ENCODE data around the gene LCE1D.

The LCE1D gene, protein sequence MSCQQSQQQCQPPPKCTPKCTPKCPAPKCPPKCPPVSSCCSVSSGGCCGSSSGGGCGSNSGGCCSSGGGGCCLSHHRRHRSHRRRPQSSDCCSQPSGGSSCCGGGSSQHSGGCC

DNA sequence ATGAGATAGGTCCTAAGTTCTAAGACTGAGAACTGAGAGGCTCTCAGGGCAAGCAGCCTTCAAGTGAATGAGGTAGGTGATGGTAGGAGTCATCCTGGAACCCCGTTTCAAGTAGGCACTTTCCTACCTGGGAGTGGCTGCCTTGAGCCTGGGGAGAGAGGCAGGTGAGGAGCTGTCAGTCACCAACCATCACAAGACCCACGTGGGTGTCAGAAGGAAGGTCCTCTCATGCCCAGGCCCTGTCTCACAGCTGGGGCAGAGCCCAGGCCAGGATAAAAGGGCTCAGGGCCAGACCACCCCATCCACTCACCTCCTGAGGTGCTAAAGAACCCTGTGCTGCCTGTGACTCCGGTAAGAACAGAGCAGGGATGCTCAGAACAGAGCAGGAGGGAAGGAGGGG is at the start of gene LCE1D:
LCE1D (plus strand) TSS at position 301 of the 400 bp plus-strand sequence. CDS start 1,074 bp downstream, outside the sequence.
- Histone ChIP-seq H3K4me1 (ENCODE audit: control insufficient read depth, insufficient read depth, low read length) (no peaks in the 10 kb centered on the region), H3K9ac (ENCODE audit: low read length) (no peak within 1 kb of the TSS), H3K27me3 (ENCODE audit: control insufficient read depth, insufficient read depth, low read length) (no peaks in the 10 kb centered on the region), H3K9me3 (ENCODE audit: control insufficient read depth, low read length) (no peaks in the 10 kb centered on the region), H3K4me3 (ENCODE audit: low read length) (no peak within 1 kb of the TSS), H3K36me3 (ENCODE audit: control insufficient read depth, insufficient read depth, low read length) (no peaks in the 10 kb centered on the region)

DNA sequence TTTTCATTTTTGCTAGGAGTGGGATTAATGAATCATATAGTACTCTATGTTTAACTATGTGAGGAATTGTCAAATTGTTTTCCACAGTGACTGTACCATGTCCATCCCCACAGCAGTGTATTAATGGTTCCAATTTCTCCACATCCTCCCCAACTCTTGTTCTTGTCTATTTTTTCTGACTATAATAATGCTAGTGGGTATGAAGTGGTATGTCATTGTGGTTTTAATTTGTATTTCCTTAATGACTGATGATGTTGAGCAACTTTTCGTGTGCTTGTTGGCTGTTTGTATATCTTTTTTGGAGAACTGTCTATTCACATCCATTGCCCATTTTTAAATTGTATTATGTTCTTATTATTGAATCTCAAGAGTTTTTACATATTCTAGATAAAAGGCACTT is 48.7 kb upstream of the LCE1D start:
- no peaks in the 10 kb centered on the region for H3K4me1 ChIP-seq (ENCODE audit: control insufficient read depth, insufficient read depth, low read length)
- no peaks in the 10 kb centered on the region for H3K27me3 ChIP-seq (ENCODE audit: control insufficient read depth, insufficient read depth, low read length)
- H3K36me3 ChIP-seq (ENCODE audit: control insufficient read depth, insufficient read depth, low read length): no peaks in the 10 kb centered on the region
- H3K9ac ChIP-seq (ENCODE audit: low read length): no peak overlapping the region
- no peak overlapping the region for H3K4me3 ChIP-seq (ENCODE audit: low read length)
- H3K9me3 ChIP-seq (ENCODE audit: control insufficient read depth, low read length): no peaks in the 10 kb centered on the region

DNA sequence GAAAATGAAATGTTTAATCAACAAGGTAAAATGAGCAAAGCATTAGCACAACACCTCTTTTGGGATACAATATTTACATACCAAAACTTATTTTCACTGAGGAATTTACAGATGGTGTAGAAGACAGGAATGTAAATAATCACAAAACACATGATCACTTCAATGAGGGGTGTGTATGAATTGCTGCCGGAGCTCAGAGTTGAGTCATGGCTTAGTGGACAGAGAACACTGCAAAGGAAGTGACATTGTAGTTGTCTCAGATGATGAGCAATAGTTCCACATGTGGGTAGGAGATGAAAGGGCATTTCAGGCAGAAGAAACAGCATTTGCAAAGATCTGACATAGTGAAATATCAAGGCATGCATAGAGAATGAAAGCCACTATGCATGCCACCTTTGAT is 44.3 kb upstream of the LCE1D start:
- Histone ChIP-seq H3K27me3 (ENCODE audit: control insufficient read depth, insufficient read depth, low read length) (no peaks in the 10 kb centered on the region), H3K9ac (ENCODE audit: low read length) (no peak overlapping the region), H3K4me3 (ENCODE audit: low read length) (no peak overlapping the region), H3K4me1 (ENCODE audit: control insufficient read depth, insufficient read depth, low read length) (no peaks in the 10 kb centered on the region), H3K9me3 (ENCODE audit: control insufficient read depth, low read length) (no peaks in the 10 kb centered on the region), H3K36me3 (ENCODE audit: control insufficient read depth, insufficient read depth, low read length) (no peaks in the 10 kb centered on the region)

DNA sequence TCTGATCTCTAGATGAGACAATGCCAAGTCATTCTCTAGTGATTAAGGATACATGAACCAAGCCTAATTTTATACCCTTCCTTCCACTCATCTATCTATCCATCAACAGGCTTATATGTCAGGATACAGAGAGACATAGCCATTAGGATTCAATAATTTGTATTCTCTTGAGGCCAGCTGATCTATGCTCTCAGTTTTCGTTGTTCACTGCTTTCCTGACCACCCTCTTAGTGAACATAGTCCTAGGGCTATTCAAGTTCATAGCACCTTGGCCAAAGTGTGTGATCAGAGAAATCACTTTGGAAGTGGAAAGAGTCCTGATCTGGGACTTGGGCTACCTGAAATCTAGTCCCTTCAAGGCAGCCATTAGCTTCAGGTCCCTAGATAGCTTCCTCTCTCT is 42.9 kb upstream of the LCE1D start:
- no peaks in the 10 kb centered on the region for H3K4me1 ChIP-seq (ENCODE audit: control insufficient read depth, insufficient read depth, low read length)
- H3K27me3 ChIP-seq (ENCODE audit: control insufficient read depth, insufficient read depth, low read length): no peaks in the 10 kb centered on the region
- no peak overlapping the region for H3K4me3 ChIP-seq (ENCODE audit: low read length)
- no peak overlapping the region for H3K9ac ChIP-seq (ENCODE audit: low read length)
- no peaks in the 10 kb centered on the region for H3K9me3 ChIP-seq (ENCODE audit: control insufficient read depth, low read length)
- H3K36me3 ChIP-seq (ENCODE audit: control insufficient read depth, insufficient read depth, low read length): no peaks in the 10 kb centered on the region

DNA sequence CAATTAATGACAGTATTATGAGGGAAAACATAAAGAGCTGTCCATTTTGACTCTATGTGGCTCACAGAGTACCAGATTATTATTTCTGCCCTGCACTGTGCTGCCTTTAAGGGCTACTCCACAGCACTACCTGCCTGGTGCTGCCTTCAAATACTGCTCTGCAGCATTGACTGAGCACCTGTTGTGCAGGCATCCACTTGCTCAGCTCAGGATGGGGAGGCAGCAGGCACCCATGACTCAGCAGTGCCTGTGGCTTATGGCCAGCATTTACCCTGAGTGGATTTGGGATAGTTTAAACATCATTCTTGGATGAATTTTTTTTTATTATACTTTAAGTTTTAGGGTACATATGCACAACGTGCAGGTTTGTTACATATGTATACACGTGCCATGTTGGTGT is 39.6 kb upstream of the LCE1D start:
- H3K36me3 ChIP-seq (ENCODE audit: control insufficient read depth, insufficient read depth, low read length): no peaks in the 10 kb centered on the region

DNA sequence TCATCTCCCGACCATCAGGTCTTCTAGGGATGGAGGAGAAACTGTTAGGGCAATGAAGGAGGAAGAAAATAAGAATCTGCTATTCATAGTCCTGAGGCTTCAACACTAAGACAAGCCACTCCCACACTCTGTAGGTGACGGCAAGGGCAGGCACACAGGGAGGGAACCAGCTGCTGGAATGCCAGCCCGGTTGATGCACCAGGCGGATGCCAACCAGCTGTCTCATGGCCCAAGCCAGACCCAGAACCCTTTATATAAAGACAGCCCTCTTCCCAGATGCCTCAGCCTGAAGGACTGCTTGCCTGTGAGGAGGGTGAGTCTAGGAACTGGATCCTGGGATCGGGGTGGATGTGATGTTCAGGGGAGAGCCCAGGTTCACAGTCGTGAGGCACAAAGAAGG is 38.8 kb upstream of the LCE1D start, which contains the start of gene KPRP:
KPRP (plus strand) TSS at position 279 of the 400 bp plus-strand sequence. CDS start 1,564 bp downstream, outside the sequence.
- H3K4me1 ChIP-seq (ENCODE audit: control insufficient read depth, insufficient read depth, low read length): no peaks in the 10 kb centered on the region
- no peak within 1 kb of the TSS for H3K4me3 ChIP-seq (ENCODE audit: low read length)
- H3K36me3 ChIP-seq (ENCODE audit: control insufficient read depth, insufficient read depth, low read length): no peaks in the 10 kb centered on the region
- no peak within 1 kb of the TSS for H3K9ac ChIP-seq (ENCODE audit: low read length)
- H3K27me3 ChIP-seq (ENCODE audit: control insufficient read depth, insufficient read depth, low read length): no peaks in the 10 kb centered on the region
- H3K9me3 ChIP-seq (ENCODE audit: control insufficient read depth, low read length): no peaks in the 10 kb centered on the region

More for the DNA sequence above, 39.6 kb upstream of the LCE1D start:
- Histone ChIP-seq H3K27me3 (ENCODE audit: control insufficient read depth, insufficient read depth, low read length) (no peaks in the 10 kb centered on the region), H3K9ac (ENCODE audit: low read length) (no peak overlapping the region), H3K4me1 (ENCODE audit: control insufficient read depth, insufficient read depth, low read length) (no peaks in the 10 kb centered on the region), H3K4me3 (ENCODE audit: low read length) (no peak overlapping the region), H3K9me3 (ENCODE audit: control insufficient read depth, low read length) (no peaks in the 10 kb centered on the region)

DNA sequence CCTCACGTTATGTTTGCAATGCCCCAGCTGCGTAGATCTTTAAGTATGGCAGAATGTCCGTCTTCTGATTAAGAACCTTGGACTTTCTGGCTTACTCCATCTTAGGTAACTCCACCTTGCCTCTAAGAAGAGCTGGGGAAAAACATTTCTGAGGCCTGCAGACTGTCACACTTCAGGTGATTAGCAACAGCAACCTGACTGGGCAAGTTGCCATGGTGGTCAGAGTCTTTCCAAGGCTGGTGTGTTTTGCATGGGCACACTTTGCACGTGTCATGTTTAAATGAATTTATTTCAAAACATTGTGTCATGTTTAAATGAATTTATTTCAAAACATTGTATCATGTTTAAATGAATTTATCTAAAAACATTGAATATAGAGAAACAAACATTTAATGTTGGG is 37.9 kb upstream of the LCE1D start:
- H3K4me1 ChIP-seq (ENCODE audit: control insufficient read depth, insufficient read depth, low read length): no peaks in the 10 kb centered on the region
- H3K27me3 ChIP-seq (ENCODE audit: control insufficient read depth, insufficient read depth, low read length): no peaks in the 10 kb centered on the region
- no peaks in the 10 kb centered on the region for H3K9me3 ChIP-seq (ENCODE audit: control insufficient read depth, low read length)
- no peak overlapping the region for H3K4me3 ChIP-seq (ENCODE audit: low read length)
- H3K36me3 ChIP-seq (ENCODE audit: control insufficient read depth, insufficient read depth, low read length): no peaks in the 10 kb centered on the region
- no peak overlapping the region for H3K9ac ChIP-seq (ENCODE audit: low read length)

DNA sequence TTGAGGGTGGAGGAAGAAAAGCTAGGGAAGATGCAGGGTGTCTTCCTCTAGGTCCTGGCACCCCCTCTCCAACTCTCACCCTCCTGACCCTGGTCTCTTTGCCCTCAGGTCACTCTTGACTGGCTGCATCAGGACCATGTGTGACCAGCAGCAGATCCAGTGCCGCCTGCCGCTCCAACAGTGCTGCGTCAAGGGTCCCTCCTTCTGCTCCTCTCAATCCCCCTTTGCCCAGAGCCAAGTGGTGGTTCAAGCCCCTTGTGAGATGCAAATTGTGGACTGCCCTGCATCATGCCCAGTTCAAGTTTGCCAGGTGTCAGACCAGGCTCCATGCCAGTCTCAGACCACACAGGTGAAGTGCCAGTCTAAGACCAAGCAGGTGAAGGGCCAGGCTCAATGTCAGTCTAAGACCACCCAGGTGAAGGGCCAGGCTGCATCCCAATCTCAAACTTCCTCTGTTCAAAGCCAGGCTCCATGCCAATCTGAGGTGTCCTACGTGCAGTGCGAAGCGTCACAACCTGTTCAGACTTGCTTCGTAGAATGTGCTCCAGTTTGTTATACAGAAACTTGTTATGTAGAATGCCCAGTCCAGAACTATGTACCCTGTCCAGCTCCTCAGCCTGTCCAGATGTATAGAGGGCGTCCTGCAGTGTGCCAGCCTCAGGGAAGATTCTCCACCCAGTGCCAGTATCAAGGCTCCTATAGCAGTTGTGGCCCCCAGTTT is 36.9 kb upstream of the LCE1D start:
- Histone ChIP-seq H3K9ac (ENCODE audit: low read length) (no peak overlapping the region), H3K36me3 (ENCODE audit: control insufficient read depth, insufficient read depth, low read length) (no peaks in the 10 kb centered on the region), H3K9me3 (ENCODE audit: control insufficient read depth, low read length) (no peaks in the 10 kb centered on the region), H3K4me3 (ENCODE audit: low read length) (no peak overlapping the region), H3K27me3 (ENCODE audit: control insufficient read depth, insufficient read depth, low read length) (no peaks in the 10 kb centered on the region), H3K4me1 (ENCODE audit: control insufficient read depth, insufficient read depth, low read length) (no peaks in the 10 kb centered on the region)

DNA sequence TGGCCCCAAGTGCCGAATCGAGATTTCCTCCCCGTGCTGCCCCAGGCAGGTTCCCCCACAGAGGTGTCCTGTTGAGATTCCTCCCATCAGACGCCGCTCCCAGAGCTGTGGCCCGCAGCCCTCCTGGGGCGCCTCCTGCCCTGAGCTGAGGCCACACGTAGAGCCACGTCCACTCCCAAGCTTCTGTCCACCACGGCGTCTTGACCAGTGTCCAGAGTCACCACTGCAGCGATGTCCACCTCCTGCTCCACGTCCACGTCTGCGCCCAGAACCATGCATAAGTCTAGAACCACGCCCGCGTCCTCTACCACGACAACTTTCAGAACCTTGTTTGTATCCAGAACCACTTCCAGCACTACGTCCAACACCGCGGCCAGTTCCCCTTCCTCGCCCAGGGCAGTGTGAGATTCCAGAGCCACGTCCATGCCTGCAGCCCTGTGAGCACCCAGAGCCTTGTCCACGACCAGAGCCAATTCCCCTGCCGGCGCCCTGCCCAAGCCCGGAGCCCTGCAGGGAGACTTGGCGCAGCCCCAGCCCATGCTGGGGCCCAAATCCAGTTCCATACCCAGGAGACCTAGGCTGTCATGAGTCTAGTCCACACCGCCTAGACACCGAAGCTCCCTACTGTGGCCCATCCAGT is 35.9 kb upstream of the LCE1D start:
- Histone ChIP-seq H3K4me1 (ENCODE audit: control insufficient read depth, insufficient read depth, low read length) (no peaks in the 10 kb centered on the region), H3K9ac (ENCODE audit: low read length) (no peak overlapping the region), H3K27me3 (ENCODE audit: control insufficient read depth, insufficient read depth, low read length) (no peaks in the 10 kb centered on the region), H3K4me3 (ENCODE audit: low read length) (no peak overlapping the region), H3K9me3 (ENCODE audit: control insufficient read depth, low read length) (no peaks in the 10 kb centered on the region), H3K36me3 (ENCODE audit: control insufficient read depth, insufficient read depth, low read length) (no peaks in the 10 kb centered on the region)

DNA sequence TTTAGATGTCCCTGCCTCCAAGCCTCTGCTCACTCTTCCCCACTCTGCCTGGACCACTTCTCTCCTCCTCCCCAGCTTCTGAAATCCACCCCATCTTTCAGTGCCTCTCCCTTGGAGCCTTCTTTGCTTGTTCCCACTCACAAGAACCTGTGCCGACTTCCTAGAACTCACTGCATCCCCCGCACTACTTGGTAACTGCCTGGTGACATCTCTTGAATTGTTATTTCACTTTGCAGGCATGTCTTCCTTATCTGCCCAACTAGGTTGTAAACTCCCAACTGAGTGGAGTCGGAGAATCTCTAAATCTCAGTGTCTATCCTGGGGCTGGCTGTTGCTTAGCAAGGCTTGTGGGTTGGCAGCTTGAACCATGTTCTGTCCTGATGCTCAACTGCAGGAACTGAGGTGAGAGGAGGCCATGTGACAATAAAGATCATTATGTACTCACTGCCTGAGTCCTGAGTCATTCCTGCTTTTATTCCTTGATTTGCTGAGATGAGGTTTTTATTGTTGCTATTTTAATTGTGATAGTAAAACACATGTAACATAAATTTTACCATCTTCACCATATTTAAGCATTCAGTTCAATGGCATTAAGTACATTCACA is 34.8 kb upstream of the LCE1D start:
- no peaks in the 10 kb centered on the region for H3K36me3 ChIP-seq (ENCODE audit: control insufficient read depth, insufficient read depth, low read length)

DNA sequence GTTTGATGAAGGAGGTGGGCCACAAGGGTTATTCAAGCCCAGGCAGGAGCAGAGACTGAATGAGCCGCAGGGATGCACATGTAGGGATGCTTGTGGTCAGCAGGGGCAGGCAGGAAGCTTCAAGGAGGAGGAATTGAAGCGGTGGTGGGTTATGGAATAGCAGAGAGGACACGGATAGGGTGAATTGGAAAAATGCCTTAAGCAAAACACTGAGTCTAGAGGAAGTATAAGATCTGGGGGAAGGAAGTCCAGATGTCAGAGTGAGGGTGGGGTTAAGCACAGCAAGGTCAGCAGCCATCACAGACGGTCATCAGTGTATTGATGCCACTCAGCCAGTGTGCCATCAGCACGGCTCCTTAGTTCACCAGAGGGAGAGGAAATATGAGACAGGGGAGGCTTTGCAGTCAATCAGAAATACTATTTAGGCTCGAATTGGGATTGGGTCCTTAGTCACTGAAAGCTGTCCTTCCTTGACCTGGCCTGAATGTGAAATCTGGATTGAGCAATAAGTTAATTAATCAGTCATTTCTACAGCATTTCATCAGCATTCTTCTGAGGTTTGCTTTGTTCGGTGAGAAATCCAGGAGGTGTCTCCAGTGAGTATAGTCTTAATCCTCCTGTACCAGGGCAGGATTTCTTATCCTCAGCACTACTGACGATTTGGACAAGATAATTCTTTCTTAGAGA is 27.5 kb upstream of the LCE1D start:
- no peaks in the 10 kb centered on the region for H3K27me3 ChIP-seq (ENCODE audit: control insufficient read depth, insufficient read depth, low read length)
- no peak overlapping the region for H3K4me3 ChIP-seq (ENCODE audit: low read length)
- H3K4me1 ChIP-seq (ENCODE audit: control insufficient read depth, insufficient read depth, low read length): no peaks in the 10 kb centered on the region
- no peaks in the 10 kb centered on the region for H3K36me3 ChIP-seq (ENCODE audit: control insufficient read depth, insufficient read depth, low read length)
- no peaks in the 10 kb centered on the region for H3K9me3 ChIP-seq (ENCODE audit: control insufficient read depth, low read length)
- H3K9ac ChIP-seq (ENCODE audit: low read length): no peak overlapping the region

More for the DNA sequence above, 34.8 kb upstream of the LCE1D start:
- Histone ChIP-seq H3K9me3 (ENCODE audit: control insufficient read depth, low read length) (no peaks in the 10 kb centered on the region), H3K4me1 (ENCODE audit: control insufficient read depth, insufficient read depth, low read length) (no peaks in the 10 kb centered on the region), H3K27me3 (ENCODE audit: control insufficient read depth, insufficient read depth, low read length) (no peaks in the 10 kb centered on the region), H3K4me3 (ENCODE audit: low read length) (no peak overlapping the region), H3K9ac (ENCODE audit: low read length) (no peak overlapping the region)

DNA sequence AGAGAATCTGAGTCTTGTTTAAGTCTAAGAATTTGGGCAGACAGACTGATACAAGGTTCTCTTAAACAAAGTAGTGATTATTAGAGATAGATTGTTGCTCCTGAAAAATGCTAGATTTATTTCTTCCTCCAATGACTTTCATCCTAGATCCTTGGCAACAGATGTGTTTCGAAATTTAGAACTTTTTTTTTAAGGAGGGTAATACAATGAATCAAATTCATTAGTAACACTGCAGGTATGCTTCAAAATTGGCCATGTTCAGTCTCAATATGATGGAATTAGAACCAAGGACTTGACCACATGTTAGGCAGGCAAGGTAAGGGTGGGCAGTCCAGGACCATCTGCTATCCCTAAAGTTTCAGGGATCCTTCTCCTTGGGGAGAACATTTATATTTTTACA is 26.1 kb upstream of the LCE1D start:
- H3K36me3 ChIP-seq (ENCODE audit: control insufficient read depth, insufficient read depth, low read length): no peaks in the 10 kb centered on the region
- H3K9ac ChIP-seq (ENCODE audit: low read length): no peak overlapping the region
- no peaks in the 10 kb centered on the region for H3K9me3 ChIP-seq (ENCODE audit: control insufficient read depth, low read length)
- no peaks in the 10 kb centered on the region for H3K4me1 ChIP-seq (ENCODE audit: control insufficient read depth, insufficient read depth, low read length)
- H3K4me3 ChIP-seq (ENCODE audit: low read length): no peak overlapping the region
- H3K27me3 ChIP-seq (ENCODE audit: control insufficient read depth, insufficient read depth, low read length): no peaks in the 10 kb centered on the region
